KMS-11 (cell line): ENCODE data around the gene SGSM1.

Source experiments
- H2AFZ ChIP-seq: fragments of 200-600 bp; sonication (generic); 2 replicates; pipeline ENCODE4 v1.6.1; 2016; ENCODE audit warnings: antibody characterized with exemption, mixed run types, low read depth
- H3K27ac ChIP-seq: fragments of 200-600 bp; sonication (generic); 2 replicates; pipeline ENCODE4 v1.6.1; 2016; ENCODE audit warnings: mild to moderate bottlenecking, mixed run types
- H3K27me3 ChIP-seq: fragments of 200-600 bp; sonication (generic); 2 replicates; pipeline ENCODE4 v1.6.1; 2017; ENCODE audit warnings: mild to moderate bottlenecking, low read depth, mixed run types, moderate library complexity; ENCODE audit not compliant: insufficient read depth
- H3K36me3 ChIP-seq: fragments of 200-600 bp; sonication (generic); 2 replicates; pipeline ENCODE4 v1.6.1; 2017; ENCODE audit warnings: mild to moderate bottlenecking, mixed run types; ENCODE audit not compliant: insufficient read depth
- H3K4me1 ChIP-seq: fragments of 200-600 bp; sonication (generic); 2 replicates; pipeline ENCODE4 v1.6.1; 2016; ENCODE audit warnings: mild to moderate bottlenecking, low read depth, mixed run types; ENCODE audit not compliant: poor library complexity, severe bottlenecking
- H3K4me2 ChIP-seq: fragments of 200-600 bp; sonication (generic); 2 replicates; pipeline ENCODE4 v1.7.0; 2016; ENCODE audit warnings: mild to moderate bottlenecking, mixed run types
- H3K4me3 ChIP-seq: fragments of 200-600 bp; sonication (generic); IDR thresholded peaks from 2 replicates; pipeline ENCODE4 v1.6.1; 2017; ENCODE audit warnings: low read depth, low read length, mixed read lengths; ENCODE audit not compliant: insufficient read depth
- H3K79me2 ChIP-seq: fragments of 200-600 bp; sonication (generic); 2 replicates; pipeline ENCODE4 v1.6.1; 2016; ENCODE audit warnings: low read depth, mixed run types; ENCODE audit not compliant: insufficient read depth
- H3K9ac ChIP-seq: fragments of 200-600 bp; sonication (generic); 2 replicates; pipeline ENCODE4 v1.6.1; 2016; ENCODE audit warnings: mild to moderate bottlenecking, mixed run types
- H4K20me1 ChIP-seq: fragments of 200-600 bp; sonication (generic); 2 replicates; pipeline ENCODE4 v1.6.1; 2016; ENCODE audit warnings: mild to moderate bottlenecking, mixed run types; ENCODE audit not compliant: insufficient read depth
- TF ChIP-seq, protein P1 (sequence below): fragments of 200-600 bp; sonication (generic); conservative IDR thresholded peaks from 2 replicates; pipeline ENCODE4 v1.6.1; 2017; ENCODE audit warnings: low read depth, mild to moderate bottlenecking, antibody characterized with exemption, low read length, moderate library complexity, mixed read lengths

Gene SGSM1

DNA sequence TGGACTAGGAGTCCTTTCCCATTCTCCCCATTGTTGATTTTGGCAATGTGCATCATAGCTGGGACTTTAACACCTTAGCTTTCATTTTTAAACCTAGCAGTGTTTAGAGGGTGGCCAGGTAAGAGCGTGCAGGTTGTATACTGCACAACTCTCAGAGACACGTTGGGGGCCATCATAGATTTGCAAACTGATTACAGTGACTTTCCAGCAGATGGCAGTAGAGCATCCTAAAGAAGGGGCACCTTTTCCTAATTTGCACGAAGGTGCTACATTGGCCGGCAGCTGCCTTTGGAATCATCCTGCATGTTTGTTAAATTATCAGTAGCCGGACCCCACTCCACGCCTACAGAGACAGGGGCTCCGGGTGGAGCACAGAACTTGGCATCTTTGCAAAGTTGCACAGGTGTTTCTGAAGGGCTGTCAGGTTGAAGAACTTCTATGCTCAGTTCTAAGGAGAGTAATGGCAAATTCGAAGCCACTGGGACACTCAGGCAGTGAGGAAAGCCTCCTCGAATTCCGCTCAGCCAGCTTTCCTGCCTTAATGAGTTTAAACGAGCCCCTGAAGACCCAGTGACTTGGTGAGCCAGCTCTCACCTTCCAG is 132.8 kb downstream of the SGSM1 start:
- H2AFZ ChIP-seq = no peak overlapping the region
- no peak overlapping the region for H3K9ac ChIP-seq
- no peaks in the 10 kb centered on the region for H3K4me1 ChIP-seq
- no peaks in the 10 kb centered on the region for H4K20me1 ChIP-seq
- no peaks in the 10 kb centered on the region for H3K27me3 ChIP-seq
- TF ChIP-seq, protein P1, sequence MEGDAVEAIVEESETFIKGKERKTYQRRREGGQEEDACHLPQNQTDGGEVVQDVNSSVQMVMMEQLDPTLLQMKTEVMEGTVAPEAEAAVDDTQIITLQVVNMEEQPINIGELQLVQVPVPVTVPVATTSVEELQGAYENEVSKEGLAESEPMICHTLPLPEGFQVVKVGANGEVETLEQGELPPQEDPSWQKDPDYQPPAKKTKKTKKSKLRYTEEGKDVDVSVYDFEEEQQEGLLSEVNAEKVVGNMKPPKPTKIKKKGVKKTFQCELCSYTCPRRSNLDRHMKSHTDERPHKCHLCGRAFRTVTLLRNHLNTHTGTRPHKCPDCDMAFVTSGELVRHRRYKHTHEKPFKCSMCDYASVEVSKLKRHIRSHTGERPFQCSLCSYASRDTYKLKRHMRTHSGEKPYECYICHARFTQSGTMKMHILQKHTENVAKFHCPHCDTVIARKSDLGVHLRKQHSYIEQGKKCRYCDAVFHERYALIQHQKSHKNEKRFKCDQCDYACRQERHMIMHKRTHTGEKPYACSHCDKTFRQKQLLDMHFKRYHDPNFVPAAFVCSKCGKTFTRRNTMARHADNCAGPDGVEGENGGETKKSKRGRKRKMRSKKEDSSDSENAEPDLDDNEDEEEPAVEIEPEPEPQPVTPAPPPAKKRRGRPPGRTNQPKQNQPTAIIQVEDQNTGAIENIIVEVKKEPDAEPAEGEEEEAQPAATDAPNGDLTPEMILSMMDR = peak; percentile 87
- H3K36me3 ChIP-seq = no peaks in the 10 kb centered on the region
- H3K79me2 ChIP-seq = no peaks in the 10 kb centered on the region
- H3K4me2 ChIP-seq = no peak overlapping the region
- no peak overlapping the region for H3K27ac ChIP-seq
- no peak overlapping the region for H3K4me3 ChIP-seq

DNA sequence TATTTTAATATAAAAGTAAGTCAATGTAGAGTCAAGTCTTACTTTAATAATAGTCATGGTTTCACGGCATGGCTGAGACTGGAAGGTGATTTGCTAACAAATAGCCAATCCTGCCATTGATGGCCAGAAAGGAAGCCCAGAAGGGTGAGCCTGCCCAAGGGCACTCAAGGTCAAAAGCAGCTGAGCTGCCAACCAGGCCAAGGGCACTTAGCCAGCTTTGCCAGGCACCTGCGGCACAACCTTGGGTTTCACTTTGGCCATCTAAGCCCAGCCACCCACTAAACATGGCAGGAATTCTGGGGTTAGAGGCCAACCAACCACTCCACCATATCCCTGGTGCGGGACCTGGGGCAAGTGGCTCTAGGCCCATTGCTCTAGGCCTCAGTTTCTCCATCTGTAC is 136.3 kb downstream of the SGSM1 start:
- Histone ChIP-seq H2AFZ (no peak overlapping the region), H3K79me2 (no peaks in the 10 kb centered on the region), H4K20me1 (no peaks in the 10 kb centered on the region), H3K36me3 (no peaks in the 10 kb centered on the region), H3K4me3 (no peak overlapping the region), H3K4me1 (no peaks in the 10 kb centered on the region), H3K27me3 (no peaks in the 10 kb centered on the region), H3K27ac (no peak overlapping the region), H3K9ac (no peak overlapping the region), H3K4me2 (no peak overlapping the region)
- TF ChIP-seq, protein P1 = no peak

DNA sequence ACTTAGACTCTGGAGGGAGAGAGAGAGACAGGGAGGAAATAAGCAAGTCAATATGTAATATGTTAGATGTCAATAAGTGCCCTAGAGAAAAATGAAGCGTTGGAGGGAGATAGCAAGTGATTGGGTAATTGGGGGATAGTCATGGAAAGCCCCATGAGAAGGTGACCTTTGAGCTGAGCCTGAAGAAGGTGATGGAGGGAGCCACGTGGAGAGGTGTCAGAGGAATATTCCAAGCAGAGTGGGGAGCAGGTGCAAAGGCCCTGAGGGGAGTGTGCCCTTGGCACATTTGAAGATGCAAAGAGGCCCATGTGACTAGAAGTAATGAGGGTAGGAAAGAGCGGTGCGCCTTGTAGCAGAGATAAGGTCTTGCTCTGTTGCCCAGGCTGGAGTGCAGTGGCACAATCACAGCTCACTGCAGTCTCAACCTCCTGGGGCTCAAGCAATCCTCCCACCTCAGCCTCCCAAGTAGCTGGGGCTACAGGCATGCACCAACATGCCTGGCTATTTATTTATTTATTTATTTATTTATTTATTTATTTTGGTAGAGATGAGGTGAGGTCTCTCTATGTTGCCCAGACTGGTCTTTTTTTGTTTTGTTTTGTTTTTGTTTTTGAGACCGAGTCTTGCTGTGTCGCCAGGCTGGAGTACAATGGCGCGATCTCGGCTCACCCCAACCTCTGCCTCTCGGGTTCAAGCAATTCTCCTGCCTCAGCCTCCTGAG is 138.4 kb downstream of the SGSM1 start:
- H3K4me1 ChIP-seq = no peaks in the 10 kb centered on the region
- TF ChIP-seq, protein P1 = no peak
- H3K27ac ChIP-seq = no peak overlapping the region
- H3K79me2 ChIP-seq = no peaks in the 10 kb centered on the region
- no peak overlapping the region for H3K9ac ChIP-seq
- H2AFZ ChIP-seq = no peak overlapping the region
- no peak overlapping the region for H3K4me2 ChIP-seq
- no peaks in the 10 kb centered on the region for H3K27me3 ChIP-seq
- no peaks in the 10 kb centered on the region for H3K36me3 ChIP-seq
- H3K4me3 ChIP-seq = no peak overlapping the region
- no peaks in the 10 kb centered on the region for H4K20me1 ChIP-seq

DNA sequence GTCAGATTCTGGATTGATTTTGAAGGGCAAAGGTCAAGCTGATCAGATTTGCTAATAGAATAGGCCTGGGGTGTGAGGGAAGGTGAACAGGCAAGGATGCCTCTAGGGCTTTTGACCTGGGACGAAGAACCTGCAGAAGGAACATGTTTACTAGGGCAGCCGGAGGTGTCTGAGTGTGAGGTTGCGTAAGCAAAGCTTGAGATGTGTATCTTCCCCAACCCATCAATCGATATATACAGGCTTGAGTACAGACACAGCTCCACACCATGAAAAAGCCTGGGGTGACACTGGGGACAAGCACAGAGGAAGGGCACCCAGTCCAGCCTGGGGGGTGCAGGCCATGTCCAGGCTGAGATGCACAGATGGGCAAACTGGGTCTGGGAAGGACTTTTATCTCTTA is 139.4 kb downstream of the SGSM1 start:
- Histone ChIP-seq H2AFZ (no peak overlapping the region), H3K4me3 (no peak overlapping the region), H3K4me2 (no peak overlapping the region), H3K27ac (no peak overlapping the region), H3K36me3 (no peaks in the 10 kb centered on the region), H3K79me2 (no peaks in the 10 kb centered on the region), H3K27me3 (no peaks in the 10 kb centered on the region), H3K9ac (no peak overlapping the region), H4K20me1 (no peaks in the 10 kb centered on the region), H3K4me1 (no peaks in the 10 kb centered on the region)
- TF ChIP-seq, protein P1 = no peak
